ENCODE data around the gene C11orf24. TPM values are rescaled to one million over a fixed set of nuclear protein-coding genes. Genes with fewer than 3 reads are reported as not detected.
"Not testable (repeated sequence)": the region's sequence is repeated elsewhere in the genome, so short reads cannot be mapped to it uniquely, and the experiment has no call there.

The C11orf24 gene
- total RNA-seq, 1 donor = 4.4 TPM

DNA sequence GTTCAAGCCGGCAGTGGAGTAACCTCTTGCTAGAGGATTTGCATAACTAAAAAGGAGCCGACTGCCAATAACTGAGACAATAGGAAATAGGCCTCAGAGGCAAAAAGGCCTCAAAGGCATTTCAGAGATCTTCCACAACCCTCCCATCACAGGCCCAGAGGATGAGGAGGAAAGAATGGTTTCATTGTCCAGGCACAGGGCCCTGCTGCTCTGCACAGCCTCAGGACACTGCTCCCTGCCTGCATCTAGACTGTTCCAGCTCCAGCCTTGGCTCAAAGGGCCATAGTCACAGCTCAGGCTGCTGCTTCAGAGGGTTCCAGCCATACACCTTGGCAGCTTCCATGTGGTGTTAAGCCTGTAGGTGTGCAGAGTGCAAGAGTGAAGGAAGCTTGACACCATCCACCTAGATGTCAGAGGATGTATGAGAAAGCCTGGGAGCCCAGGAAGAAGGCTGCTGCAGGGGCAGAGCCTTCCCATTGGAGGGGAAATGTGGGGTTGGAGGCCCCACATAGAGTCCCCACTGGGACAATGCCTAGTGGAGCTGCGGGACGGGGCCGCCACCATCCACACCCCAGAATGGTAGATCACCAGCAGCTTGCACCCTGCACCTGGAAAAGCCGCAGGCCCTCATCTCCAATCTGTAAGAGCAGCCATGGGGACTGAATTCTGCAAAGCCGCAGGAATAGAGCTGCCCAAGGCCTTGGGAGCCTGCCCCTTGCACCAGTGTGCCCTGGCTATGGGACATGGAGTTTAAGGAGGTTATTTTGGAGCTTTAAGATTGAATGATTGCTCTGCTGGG lies 32.4 kb upstream of the C11orf24 start:
- H3K27me3 ChIP-seq (ENCODE audit: insufficient read depth, low read length) = no peaks in the 10 kb centered on the region
- no peak overlapping the region for H3K4me3 ChIP-seq (ENCODE audit: low read length)
- H3K9me3 ChIP-seq (ENCODE audit: low read depth, low read length) = no peaks in the 10 kb centered on the region
- peaks cover 10% of the 10 kb centered on the region for H3K4me1 ChIP-seq (ENCODE audit: insufficient read depth, low read length)

DNA sequence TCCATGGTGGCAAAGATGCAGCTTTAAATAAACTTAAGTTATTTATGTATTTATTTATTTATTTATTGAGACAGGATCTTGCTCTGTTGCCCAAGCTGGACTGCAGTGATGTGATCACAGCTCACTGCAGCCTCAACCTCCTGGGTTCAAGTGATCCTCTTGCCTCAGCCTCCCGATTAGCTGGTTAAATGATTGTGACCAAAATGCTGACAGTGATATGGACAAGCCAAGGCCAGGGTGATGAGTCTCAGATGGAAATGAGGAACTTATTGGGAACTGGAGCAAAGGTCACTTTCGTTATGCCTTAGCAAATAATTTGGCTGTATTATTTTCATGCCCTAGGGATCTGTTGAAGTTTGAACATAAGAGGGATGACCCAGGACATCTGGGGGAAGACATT lies 31.3 kb upstream of the C11orf24 start:
- Histone ChIP-seq H3K27me3 (ENCODE audit: insufficient read depth, low read length) (no peaks in the 10 kb centered on the region), H3K9me3 (ENCODE audit: low read depth, low read length) (no peaks in the 10 kb centered on the region), H3K4me3 (ENCODE audit: low read length) (no peak overlapping the region), H3K4me1 (ENCODE audit: insufficient read depth, low read length) (peaks cover 10% of the 10 kb centered on the region)

DNA sequence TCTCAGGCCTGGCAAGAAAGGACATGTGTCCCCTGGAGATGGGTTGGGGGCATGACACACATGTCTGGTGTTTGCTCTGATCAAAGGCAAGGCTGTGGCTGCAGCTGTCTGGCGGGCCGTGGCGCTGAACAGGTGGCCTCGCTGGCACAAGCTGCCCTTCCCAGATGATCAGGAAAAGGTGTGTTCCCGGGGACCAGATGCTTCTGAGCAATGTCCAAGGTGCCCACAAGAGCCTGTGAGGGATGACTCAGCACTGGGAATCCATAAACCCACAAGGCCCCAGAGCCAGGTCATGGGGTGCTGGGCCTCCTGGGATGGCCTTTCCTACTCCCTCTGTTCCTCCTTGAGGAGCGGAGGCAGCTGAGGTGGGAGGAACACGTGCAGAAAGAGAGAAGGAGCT lies 30.9 kb upstream of the C11orf24 start:
- no peaks in the 10 kb centered on the region for H3K27me3 ChIP-seq (ENCODE audit: insufficient read depth, low read length)
- H3K4me1 ChIP-seq (ENCODE audit: insufficient read depth, low read length) = peaks cover 10% of the 10 kb centered on the region

DNA sequence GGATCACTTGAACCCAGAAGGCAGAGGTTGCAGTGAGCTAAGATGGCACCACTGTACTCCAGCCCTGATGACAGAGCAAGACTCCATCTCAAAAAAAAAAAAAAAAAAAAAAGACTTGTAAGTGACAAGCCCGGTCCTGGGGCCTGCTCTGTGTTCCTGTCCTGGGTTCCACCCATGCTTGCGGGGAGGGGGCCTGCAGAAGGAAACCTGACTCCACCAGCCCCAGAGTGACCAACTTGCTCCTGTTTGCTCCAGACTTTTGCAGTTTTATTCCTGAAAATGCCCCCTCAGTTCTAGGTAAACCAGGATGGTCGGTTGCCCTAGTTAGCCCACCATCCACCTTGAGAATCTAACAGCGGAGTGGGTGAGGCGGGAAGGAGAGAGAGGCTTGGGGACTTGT lies 30.5 kb upstream of the C11orf24 start:
- Histone ChIP-seq H3K4me3 (ENCODE audit: low read length) (no peak overlapping the region), H3K27me3 (ENCODE audit: insufficient read depth, low read length) (no peaks in the 10 kb centered on the region), H3K9me3 (ENCODE audit: low read depth, low read length) (no peaks in the 10 kb centered on the region)

More for the DNA sequence above, 30.9 kb upstream of the C11orf24 start:
- H3K4me3 ChIP-seq (ENCODE audit: low read length) = no peak overlapping the region
- H3K9me3 ChIP-seq (ENCODE audit: low read depth, low read length) = no peaks in the 10 kb centered on the region

DNA sequence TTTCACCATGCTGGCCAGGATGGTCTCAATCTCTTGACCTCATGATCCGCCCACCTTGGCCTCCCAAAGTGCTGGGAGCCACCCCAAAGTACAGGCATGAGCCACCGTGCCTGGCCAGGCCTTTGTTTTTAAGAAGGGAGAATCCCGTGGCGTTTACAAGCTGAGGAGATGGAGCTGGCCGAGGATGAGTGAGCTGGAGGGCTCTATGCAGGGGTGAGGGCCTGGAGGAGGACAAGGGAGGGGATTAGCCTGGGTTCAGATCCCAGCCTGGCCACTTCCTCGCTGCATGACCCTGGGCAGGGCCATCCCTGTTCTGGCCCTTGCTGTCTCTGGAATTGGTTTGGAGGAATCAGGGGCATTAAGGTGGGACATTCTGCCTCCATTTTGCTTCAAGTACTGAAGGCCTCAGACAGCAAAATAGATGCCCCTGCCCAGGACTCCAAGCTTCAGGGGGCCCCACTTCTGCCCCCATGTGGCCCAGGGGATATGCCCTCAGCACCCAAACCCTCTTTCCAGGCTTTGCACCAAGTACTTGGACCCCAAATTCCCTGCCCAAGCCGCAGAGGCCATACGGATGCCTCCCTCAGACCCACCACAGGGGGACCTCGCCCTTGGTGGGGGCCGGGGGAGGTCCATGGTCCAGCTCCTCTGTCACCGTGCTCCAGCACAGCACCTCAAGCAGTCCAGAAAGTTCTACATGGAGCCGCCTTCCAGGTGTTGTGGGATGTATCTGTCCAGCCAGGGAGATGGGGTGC lies 28.5 kb upstream of the C11orf24 start:
- Histone ChIP-seq H3K27me3 (ENCODE audit: insufficient read depth, low read length) (no peaks in the 10 kb centered on the region), H3K4me3 (ENCODE audit: low read length) (no peak overlapping the region), H3K9me3 (ENCODE audit: low read depth, low read length) (no peaks in the 10 kb centered on the region), H3K4me1 (ENCODE audit: insufficient read depth, low read length) (peaks cover 26% of the 10 kb centered on the region)

More for the DNA sequence above, 30.5 kb upstream of the C11orf24 start:
- peaks cover 14% of the 10 kb centered on the region for H3K4me1 ChIP-seq (ENCODE audit: insufficient read depth, low read length)

DNA sequence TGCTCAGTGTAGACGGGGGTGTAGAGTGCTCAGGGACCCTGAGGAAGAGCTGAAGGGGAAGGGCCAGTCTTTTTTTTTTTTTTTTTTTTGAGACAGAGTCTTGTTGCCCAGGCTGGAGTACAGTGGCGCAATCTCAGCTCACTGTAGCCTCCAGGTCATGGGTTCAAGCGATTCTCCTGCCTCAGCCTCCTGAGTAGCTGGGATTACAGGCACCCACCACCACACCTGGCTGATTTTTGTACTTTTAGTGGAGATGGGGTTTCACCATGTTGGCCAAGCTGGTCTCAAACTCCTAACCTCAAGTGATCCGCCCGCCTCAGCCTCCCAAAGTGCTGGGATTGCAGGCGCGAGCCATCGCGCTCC lies 27.7 kb upstream of the C11orf24 start:
- not testable (repeated sequence) for H3K4me3 ChIP-seq (ENCODE audit: low read length); H3K27me3 ChIP-seq (ENCODE audit: insufficient read depth, low read length); H3K9me3 ChIP-seq (ENCODE audit: low read depth, low read length)
- H3K4me1 ChIP-seq (ENCODE audit: insufficient read depth, low read length) = peaks cover 26% of the 10 kb centered on the region

DNA sequence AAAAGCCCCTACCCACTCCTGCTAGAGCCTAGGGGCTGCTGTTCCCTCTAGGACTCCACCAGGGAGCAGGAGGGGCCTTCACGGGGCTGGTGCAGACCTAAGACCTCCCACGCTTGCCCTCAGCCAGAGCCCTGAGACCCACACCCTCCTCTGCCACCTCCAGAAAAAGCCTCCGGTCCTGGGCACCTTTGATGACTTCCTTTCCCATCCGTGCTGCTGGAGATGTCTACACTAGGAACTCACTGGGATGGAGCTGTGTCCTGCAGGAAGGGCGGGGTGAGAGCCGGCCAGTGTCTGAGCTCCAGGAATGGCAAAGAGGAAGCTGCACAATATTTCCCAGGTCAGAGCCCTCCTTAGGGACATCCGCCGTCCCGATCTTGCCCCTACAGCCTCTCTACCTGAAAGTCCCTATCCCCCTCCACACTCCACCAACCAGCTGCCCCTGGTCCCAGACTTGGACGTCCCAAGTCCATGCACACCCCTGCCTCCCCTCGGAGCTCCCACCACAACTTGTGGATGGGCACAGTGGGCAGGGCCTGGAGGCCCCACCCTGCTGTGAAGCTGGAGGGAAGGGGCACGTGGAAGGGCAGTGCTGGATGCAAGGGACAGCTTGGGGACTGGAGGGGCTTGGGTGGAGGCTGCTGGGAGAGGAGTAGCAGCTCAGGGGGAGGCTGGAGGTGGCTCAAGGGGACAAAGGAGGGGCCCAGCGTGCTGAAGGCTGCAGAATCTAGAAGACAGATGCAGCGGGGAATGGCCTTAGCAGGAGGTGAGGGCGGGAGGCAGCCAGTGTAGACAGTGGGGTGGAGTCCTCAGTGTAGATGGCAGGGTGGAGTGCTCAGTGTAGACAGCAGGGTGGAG lies 27.1 kb upstream of the C11orf24 start:
- H3K4me3 ChIP-seq (ENCODE audit: low read length) = no peak overlapping the region
- H3K4me1 ChIP-seq (ENCODE audit: insufficient read depth, low read length) = peaks cover 26% of the 10 kb centered on the region
- H3K9me3 ChIP-seq (ENCODE audit: low read depth, low read length) = no peaks in the 10 kb centered on the region
- no peaks in the 10 kb centered on the region for H3K27me3 ChIP-seq (ENCODE audit: insufficient read depth, low read length)

DNA sequence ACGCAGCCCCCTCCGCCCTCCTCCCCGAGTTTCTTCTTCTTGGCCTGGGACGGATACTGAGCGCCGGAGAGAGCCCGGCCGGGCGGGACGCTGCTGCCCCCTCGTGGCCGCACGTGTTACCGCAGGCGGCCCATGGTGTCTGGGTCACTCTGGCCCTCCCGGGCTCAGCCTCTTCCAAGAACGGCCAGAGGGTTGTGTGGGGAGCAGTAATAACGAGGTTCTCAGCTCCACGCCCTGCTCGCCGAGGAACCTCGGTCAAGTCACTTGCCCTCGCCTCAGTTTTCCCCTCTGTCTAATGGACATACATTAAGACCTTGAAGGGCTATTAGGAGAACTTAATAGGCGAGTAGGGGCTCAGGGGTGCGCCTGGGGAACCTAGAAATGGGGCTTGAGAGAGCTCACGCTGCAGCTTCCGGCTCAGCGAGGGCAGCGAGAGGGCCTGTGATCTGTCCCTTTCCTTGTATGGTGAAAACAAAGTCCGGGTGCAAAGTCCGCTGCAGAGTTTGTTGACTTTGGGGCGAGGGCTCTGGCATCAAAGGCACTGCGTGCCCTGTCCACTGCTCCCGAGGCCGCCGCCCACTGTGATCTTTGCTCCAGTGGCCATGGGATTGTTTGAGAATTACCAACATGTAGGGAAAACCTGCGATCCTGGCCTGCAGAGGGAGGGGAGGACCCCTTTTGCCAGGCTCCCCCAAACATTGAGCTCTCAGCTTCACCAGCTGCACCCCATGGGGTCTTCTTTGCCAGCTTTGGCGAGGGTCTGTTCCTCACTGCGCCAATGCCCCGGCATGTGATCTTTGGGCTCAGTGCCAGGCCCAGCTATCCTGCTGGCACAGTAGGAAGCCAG lies 26.3 kb upstream of the C11orf24 start:
- H3K27me3 ChIP-seq (ENCODE audit: insufficient read depth, low read length) = no peaks in the 10 kb centered on the region
- H3K9me3 ChIP-seq (ENCODE audit: low read depth, low read length) = no peaks in the 10 kb centered on the region
- no peak overlapping the region for H3K4me3 ChIP-seq (ENCODE audit: low read length)
- peaks cover 19% of the 10 kb centered on the region for H3K4me1 ChIP-seq (ENCODE audit: insufficient read depth, low read length)

DNA sequence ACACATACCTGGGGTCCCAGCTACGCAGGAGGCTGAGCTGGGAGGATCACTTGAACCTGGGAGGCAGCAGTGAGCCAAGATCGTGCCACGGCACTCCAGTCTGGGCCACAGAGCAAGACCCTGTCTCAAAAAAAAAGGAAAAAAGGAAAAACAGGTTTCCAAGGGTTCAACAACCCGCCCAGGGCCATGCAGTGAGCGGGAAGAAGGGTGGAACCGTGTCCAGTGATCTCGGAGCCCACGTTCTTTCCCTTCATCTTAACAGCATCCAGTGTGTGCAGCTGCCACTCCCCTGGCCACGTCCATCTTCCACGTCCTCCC lies 25.7 kb upstream of the C11orf24 start:
- Histone ChIP-seq H3K4me3 (ENCODE audit: low read length) (no peak overlapping the region), H3K4me1 (ENCODE audit: insufficient read depth, low read length) (peaks cover 16% of the 10 kb centered on the region), H3K27me3 (ENCODE audit: insufficient read depth, low read length) (no peaks in the 10 kb centered on the region), H3K9me3 (ENCODE audit: low read depth, low read length) (no peaks in the 10 kb centered on the region)

DNA sequence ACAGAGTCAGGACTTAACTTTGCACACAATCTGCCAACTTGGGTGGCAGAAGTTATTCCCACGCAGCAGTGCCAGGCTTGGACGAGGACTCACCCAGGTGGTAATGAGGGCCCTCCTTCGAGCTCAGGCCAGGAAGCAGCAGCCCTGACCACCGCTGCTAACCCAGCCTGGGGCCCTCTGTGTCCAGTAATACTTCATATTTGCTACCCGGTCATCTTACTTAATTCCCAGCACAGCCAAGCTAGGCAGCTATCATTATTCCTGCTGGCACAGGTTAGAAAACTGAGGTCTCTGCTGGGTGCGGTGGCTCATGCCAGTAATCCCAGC lies 25.2 kb upstream of the C11orf24 start:
- Histone ChIP-seq H3K27me3 (ENCODE audit: insufficient read depth, low read length) (no peaks in the 10 kb centered on the region), H3K9me3 (ENCODE audit: low read depth, low read length) (no peaks in the 10 kb centered on the region), H3K4me1 (ENCODE audit: insufficient read depth, low read length) (peaks cover 16% of the 10 kb centered on the region), H3K4me3 (ENCODE audit: low read length) (no peak overlapping the region)

DNA sequence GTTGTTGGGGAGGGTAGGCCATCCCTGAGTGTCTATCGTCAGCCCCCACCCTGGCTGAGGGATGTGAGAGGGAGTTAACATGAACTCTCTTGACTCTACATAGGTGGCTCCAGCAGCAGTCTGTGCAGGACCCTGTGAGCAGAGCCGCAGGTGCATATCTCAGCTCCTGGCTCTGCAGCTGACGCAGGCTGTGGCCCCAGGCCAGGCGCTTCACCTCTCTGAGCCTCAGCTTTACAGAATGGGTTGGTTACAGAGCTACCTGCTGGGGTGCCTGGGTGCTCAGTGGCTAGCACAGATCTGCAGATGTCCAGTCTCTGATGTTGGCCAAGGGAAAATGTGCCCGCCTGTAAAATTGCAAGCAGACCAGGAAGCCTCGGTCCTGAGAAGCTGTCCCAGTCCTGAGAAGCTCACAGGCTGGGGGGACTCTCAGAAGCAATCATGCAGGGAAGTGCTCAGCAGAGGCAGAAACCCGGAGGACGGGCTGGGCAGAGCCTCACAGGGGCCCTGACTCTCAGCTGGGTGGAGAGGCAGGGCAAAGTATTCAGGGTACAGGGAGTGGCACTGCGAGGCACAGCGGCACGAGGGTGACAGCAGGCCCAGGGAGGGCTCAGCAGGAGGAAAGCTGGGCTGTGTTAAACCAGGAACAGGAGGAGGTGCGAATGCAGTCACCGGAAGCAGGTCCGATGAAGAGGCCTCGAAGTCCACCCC lies 24.7 kb upstream of the C11orf24 start:
- Histone ChIP-seq H3K4me3 (ENCODE audit: low read length) (no peak overlapping the region), H3K9me3 (ENCODE audit: low read depth, low read length) (no peaks in the 10 kb centered on the region), H3K4me1 (ENCODE audit: insufficient read depth, low read length) (peaks cover 16% of the 10 kb centered on the region), H3K27me3 (ENCODE audit: insufficient read depth, low read length) (no peaks in the 10 kb centered on the region)

DNA sequence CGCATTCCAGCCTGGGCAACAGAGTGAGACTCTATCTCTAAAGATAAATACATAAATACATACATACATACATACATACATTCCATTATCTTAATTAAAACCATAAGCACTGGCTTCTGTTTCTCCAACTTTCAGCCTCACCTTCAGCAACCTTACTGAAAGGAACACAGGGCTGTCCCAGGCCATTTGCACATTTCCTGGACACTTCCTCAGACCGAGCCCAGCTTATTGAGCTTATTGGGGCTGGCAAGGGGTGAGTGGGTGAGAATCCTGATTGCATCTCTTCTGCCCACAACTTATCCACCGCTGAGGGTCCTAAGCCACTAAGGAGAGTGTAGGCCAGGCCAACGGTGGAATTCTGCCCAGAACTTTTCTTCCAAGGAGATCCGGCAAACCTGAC lies 24.2 kb upstream of the C11orf24 start:
- H3K9me3 ChIP-seq (ENCODE audit: low read depth, low read length) = no peaks in the 10 kb centered on the region
- H3K4me3 ChIP-seq (ENCODE audit: low read length) = no peak overlapping the region
- no peaks in the 10 kb centered on the region for H3K27me3 ChIP-seq (ENCODE audit: insufficient read depth, low read length)
- peaks cover 16% of the 10 kb centered on the region for H3K4me1 ChIP-seq (ENCODE audit: insufficient read depth, low read length)

DNA sequence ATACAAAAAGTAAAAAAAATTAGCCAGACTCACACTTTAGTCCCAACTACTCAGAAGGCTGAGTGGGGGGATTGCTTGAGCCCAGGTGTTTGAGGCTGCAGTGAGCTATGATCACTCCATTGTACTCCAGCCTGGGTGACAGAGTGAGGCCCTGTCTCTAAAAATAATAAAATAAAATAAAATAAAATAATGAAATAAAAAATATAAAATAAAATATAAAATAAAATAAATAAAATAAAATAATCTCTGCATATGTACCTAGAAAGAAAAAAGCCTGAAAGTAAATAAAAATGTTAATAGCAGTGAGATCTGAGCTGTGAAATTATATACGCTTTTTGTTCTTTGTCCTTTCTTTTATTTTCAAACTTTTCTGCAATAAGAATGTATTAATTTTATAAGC lies 23.5 kb upstream of the C11orf24 start:
- H3K4me3 ChIP-seq (ENCODE audit: low read length) = no peak overlapping the region
- H3K4me1 ChIP-seq (ENCODE audit: insufficient read depth, low read length) = peaks cover 16% of the 10 kb centered on the region
- no peaks in the 10 kb centered on the region for H3K9me3 ChIP-seq (ENCODE audit: low read depth, low read length)
- no peaks in the 10 kb centered on the region for H3K27me3 ChIP-seq (ENCODE audit: insufficient read depth, low read length)

DNA sequence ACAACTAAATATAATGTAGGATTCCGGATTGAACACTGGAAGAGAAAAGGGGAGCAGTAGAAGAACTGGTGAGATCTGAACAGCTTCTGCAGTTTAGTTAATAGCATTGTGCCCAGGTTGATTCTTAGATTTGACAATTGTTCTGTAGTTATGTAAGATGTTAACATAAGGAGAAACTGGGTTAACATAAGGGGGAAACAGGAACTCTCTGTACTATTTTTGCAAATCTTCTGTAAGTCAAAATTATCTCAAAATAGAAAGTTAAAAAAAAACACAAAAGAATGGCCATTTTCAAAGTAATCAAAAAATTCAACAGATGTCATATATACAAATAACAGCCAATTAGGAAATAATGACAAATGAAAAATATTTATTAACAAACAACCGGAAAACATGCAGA lies 21.9 kb upstream of the C11orf24 start:
- no peaks in the 10 kb centered on the region for H3K27me3 ChIP-seq (ENCODE audit: insufficient read depth, low read length)
- no peak overlapping the region for H3K4me3 ChIP-seq (ENCODE audit: low read length)
- no peaks in the 10 kb centered on the region for H3K9me3 ChIP-seq (ENCODE audit: low read depth, low read length)
- peaks cover 16% of the 10 kb centered on the region for H3K4me1 ChIP-seq (ENCODE audit: insufficient read depth, low read length)
